HG03064 (cell line): ENCODE measurements around the gene SLC36A2.

Experiments
- ATAC-seq: cut with Tn5 transposase; IDR thresholded peaks from one replicate; pipeline ENCODE4 v1.9.1; 2021; ENCODE audit warnings: low read depth; ENCODE audit not compliant: unreplicated experiment

The SLC36A2 gene

DNA sequence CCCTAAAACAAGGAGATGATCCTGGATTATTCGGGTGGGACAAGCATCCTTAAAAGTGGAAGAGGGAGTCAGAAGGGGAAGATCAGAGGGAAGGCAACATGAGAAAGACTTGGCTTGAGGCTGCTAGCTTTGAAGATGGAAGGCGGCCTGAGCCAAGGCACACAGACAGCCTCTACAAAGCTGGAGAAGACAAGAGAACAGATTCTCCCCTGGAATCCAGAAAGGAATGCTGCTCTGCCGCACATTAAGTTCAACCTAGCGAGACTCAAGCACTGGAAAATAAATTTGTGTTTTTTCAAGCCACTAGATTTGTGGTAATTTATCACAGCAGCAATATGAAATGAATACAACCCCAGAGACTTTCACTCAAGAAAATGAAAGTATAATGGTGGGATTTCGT lies 61.7 kb downstream of the SLC36A2 start:
- no peak for ATAC-seq

DNA sequence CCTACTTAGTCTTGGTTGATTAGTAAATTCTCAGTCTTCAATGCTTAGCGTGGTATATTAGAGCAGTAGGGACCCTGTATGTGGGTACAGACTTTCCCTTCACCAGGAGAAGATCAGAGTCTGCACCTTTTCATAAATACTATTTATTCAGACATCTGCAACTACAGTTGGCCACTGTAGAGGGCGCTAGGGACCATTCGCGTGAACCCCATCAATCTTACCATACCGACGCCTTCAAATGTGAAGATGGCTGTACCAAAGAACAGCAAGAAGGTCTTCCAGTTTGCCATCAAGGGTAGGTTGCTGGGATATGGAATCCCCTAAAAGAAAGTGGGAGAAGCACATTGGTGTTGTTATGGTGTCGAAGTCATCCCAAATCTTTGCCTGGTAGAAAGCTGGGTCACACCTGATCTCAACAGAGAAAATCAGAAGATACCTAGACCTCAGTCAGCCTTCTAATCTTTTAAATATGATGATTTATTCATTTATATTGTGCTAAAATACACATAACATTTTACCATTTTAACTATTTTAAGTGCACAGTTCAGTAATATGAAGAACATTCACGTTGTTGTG lies 62.9 kb downstream of the SLC36A2 start:
- no peak for ATAC-seq

GRCh38 chr5:151283120-151283825 lies 64.1 kb downstream of the SLC36A2 start:
- ATAC-seq, result no peak

DNA sequence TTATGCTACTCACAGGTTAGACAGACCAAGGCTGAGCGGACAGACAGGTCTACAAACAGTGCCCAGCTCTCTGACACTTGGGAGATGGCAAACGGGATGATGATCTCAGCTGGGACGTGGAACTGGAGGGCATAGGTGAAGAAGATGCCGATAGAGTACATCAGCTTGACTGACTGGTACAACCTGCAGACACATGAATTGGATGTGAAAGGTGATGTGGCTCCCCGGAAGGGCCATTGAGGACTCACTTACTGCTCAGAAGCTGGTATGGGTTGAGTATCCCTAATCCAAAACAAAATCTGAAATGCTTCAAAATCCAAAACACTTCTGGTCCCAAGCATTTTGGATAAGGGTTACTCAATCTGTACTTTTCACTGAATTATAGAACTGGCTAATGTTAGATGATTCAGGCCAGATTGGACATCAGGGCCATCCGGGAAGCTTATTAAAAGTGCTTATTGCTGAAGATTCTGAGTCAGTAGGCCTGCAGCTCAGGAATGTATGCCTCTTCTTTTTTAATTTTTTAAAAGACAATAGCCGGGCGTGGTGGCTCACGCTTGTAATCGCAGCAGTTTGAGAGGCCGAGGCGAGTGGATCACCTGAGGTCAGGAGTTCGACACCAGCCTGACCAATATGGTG lies 66.2 kb downstream of the SLC36A2 start:
- ATAC-seq, result no peak

- ATAC-seq, result no peak
Observed at GRCh38 chr5:151280443-151280842, 66.9 kb downstream of the SLC36A2 start.

DNA sequence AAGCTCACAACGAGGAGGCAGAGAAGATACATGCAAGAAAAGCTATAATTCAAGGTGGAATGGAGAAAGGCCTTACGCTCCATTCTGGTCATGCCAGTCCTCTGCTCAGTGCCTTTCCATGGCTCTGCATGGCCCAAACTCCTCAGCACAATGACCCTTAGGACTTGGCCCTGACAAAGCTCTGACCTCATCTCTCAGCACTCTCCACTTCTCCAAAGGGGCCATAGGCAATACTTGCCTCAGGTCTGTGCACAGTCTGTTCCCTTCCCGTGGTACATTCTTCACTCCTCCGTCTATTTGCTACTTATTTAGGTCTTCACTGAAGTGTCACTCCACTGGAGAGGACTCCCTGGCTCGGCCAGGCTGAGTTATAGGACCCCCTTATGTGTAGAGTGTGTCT lies 68.5 kb downstream of the SLC36A2 start:
- no peak for ATAC-seq

DNA sequence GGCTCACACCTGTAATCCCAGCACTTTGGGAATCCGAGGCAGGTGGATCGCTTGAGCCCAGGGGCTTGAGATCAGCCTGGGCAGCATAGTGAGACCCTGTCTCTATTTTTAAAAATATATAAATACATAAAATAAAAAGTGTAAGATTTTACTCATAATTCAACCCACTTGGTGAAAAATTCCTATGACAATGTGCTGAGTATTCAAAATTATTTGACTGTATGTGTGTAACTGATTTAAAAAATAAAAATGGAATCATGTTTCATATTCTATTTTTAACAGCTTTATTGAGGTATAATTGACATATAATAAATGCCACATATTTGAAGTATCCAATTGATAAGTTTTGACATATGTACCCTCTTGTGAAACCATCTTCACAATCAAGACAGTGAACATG lies 71.6 kb downstream of the SLC36A2 start:
- no peak for ATAC-seq

DNA sequence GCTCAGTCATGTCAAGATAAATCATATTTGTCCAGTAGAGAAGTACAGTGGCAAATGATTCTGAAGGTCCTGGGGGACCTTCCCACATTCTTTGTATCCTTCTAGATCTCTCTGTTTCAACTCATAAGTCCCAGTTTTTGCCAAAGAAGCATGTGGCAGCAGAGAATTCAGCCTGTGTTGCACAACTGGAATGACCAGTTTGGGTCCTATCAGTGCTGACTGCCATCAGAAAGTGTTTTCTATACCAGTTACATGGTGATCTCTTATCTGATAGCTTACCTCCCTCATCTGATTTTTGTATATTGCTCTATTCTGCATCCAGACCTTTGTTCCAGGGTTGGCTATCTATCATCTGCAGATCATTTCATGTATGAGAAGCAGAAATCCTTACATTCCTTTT lies 72.7 kb downstream of the SLC36A2 start:
- ATAC-seq, result no peak

- ATAC-seq, result no peak
Observed at GRCh38 chr5:151271336-151271735, 76.0 kb downstream of the SLC36A2 start.

DNA sequence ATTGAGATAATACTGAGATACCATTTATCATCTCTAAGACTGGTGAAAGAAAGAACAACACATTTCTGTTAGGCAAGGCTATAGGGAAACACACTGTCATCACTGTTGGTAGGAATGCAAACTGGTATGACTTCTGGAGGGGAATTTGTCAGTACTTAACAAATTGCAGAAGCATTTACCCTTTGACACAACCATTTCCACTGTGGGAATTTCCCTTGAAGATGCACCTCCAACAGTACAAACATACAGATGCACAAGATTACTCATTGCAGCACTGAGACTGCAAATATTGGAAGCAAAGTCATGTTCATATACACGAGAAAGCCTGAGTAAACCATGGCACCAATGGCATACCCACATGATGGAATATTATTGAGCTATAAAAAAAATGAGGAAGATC lies 76.8 kb downstream of the SLC36A2 start:
- ATAC-seq, result peak; percentile 81

- ATAC-seq, result no peak
Observed at GRCh38 chr5:151267491-151268260, 79.7 kb downstream of the SLC36A2 start.
